ENCODE results near the gene NECTIN2.

Gene NECTIN2

DNA sequence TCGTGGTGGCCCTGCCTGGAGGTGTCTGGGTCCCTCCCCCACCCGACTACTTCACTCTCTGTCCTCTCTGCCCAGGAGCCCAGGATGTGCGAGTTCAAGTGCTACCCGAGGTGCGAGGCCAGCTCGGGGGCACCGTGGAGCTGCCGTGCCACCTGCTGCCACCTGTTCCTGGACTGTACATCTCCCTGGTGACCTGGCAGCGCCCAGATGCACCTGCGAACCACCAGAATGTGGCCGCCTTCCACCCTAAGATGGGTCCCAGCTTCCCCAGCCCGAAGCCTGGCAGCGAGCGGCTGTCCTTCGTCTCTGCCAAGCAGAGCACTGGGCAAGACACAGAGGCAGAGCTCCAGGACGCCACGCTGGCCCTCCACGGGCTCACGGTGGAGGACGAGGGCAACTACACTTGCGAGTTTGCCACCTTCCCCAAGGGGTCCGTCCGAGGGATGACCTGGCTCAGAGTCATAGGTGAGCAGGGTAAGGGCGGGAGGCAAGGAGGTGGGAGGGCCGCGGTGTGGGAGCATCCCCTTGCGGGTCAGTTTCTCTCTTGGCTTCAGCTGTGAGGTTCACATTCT, 19.2 kb downstream of the NECTIN2 start:
- Histone ChIP-seq H3K27ac (no peak overlapping the region), H3K4me2 (no peak overlapping the region), H3K4me1 (ENCODE audit: low read depth, poor library complexity, severe bottlenecking) (no peaks in the 10 kb centered on the region), H3K4me3 (IDR thresholded peaks at IDR 0.05; ENCODE audit: insufficient read depth, low read depth, low read length) (no peak overlapping the region), H2AFZ (ENCODE audit: low read depth) (no peak overlapping the region), H3K79me2 (ENCODE audit: insufficient read depth, low read depth) (no peaks in the 10 kb centered on the region), H3K9ac (no peak overlapping the region), H3K27me3 (ENCODE audit: insufficient read depth, low read depth) (no peaks in the 10 kb centered on the region), H4K20me1 (ENCODE audit: insufficient read depth) (no peaks in the 10 kb centered on the region), H3K36me3 (ENCODE audit: insufficient read depth) (no peaks in the 10 kb centered on the region)
- TF ChIP-seq, protein P1, sequence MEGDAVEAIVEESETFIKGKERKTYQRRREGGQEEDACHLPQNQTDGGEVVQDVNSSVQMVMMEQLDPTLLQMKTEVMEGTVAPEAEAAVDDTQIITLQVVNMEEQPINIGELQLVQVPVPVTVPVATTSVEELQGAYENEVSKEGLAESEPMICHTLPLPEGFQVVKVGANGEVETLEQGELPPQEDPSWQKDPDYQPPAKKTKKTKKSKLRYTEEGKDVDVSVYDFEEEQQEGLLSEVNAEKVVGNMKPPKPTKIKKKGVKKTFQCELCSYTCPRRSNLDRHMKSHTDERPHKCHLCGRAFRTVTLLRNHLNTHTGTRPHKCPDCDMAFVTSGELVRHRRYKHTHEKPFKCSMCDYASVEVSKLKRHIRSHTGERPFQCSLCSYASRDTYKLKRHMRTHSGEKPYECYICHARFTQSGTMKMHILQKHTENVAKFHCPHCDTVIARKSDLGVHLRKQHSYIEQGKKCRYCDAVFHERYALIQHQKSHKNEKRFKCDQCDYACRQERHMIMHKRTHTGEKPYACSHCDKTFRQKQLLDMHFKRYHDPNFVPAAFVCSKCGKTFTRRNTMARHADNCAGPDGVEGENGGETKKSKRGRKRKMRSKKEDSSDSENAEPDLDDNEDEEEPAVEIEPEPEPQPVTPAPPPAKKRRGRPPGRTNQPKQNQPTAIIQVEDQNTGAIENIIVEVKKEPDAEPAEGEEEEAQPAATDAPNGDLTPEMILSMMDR (conservative IDR thresholded peaks at IDR 0.05; ENCODE audit: low read depth, low read length), result no peak

DNA sequence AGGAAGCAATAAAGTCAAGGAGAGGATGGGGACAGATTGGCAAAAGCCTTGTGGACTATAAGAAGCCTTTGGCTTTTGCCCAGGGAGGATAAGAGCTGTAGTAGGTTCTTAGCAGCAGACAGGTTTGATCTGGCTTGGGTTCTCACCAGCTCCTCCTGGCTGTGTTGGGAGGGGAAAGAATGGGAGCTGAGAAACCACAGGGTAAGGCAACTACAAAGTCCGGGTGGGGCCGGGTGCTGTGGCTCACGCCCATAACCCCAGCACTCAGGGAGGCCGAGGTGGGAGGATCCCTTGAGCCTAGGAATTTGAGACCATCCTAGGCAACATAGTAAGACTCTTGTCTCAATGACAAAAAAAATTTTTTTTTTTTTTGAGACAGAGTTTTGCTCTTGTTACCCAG, 20.6 kb downstream of the NECTIN2 start:
- Histone ChIP-seq H3K4me2 (no peak overlapping the region), H3K9ac (no peak overlapping the region), H3K79me2 (ENCODE audit: insufficient read depth, low read depth) (no peaks in the 10 kb centered on the region), H3K4me3 (IDR thresholded peaks at IDR 0.05; ENCODE audit: insufficient read depth, low read depth, low read length) (no peak overlapping the region), H3K27ac (no peak overlapping the region), H3K27me3 (ENCODE audit: insufficient read depth, low read depth) (no peaks in the 10 kb centered on the region), H3K4me1 (ENCODE audit: low read depth, poor library complexity, severe bottlenecking) (no peaks in the 10 kb centered on the region), H4K20me1 (ENCODE audit: insufficient read depth) (no peaks in the 10 kb centered on the region), H3K36me3 (ENCODE audit: insufficient read depth) (no peaks in the 10 kb centered on the region), H2AFZ (ENCODE audit: low read depth) (no peak overlapping the region)
- TF ChIP-seq, protein P1 (conservative IDR thresholded peaks at IDR 0.05; ENCODE audit: low read depth, low read length), result no peak

DNA sequence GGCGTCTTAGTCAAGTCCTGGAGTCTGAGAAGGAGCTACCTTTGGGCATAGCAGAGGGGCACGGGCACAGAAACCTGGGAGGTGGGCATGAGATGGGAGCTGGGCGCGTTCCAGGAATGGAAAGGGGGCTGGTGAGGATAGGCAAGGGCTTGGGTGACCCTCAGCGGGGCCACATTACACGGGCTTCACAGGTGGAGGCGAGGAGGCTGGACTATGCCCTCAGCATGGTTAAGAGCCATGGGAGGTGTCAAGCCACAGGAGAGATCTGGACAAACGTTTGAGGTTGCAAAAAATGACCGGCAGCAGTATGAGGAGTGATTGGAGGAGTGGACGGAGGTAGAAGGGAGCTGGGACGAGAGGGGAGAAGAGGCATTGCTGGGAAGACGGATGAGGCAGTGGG, 21.5 kb downstream of the NECTIN2 start:
- Histone ChIP-seq H3K4me2 (no peak overlapping the region), H3K36me3 (ENCODE audit: insufficient read depth) (no peaks in the 10 kb centered on the region), H3K27me3 (ENCODE audit: insufficient read depth, low read depth) (no peaks in the 10 kb centered on the region), H4K20me1 (ENCODE audit: insufficient read depth) (no peaks in the 10 kb centered on the region), H3K4me1 (ENCODE audit: low read depth, poor library complexity, severe bottlenecking) (no peaks in the 10 kb centered on the region), H3K79me2 (ENCODE audit: insufficient read depth, low read depth) (no peaks in the 10 kb centered on the region), H3K27ac (no peak overlapping the region), H2AFZ (ENCODE audit: low read depth) (no peak overlapping the region), H3K9ac (no peak overlapping the region), H3K4me3 (IDR thresholded peaks at IDR 0.05; ENCODE audit: insufficient read depth, low read depth, low read length) (no peak overlapping the region)
- TF ChIP-seq, protein P1 (conservative IDR thresholded peaks at IDR 0.05; ENCODE audit: low read depth, low read length), result no peak

- no peak overlapping the region for H3K4me2 ChIP-seq
- no peak overlapping the region for H2AFZ ChIP-seq (ENCODE audit: low read depth)
- no peaks in the 10 kb centered on the region for H3K4me1 ChIP-seq (ENCODE audit: low read depth, poor library complexity, severe bottlenecking)
- no peaks in the 10 kb centered on the region for H3K79me2 ChIP-seq (ENCODE audit: insufficient read depth, low read depth)
- H3K27ac ChIP-seq, result no peak overlapping the region
- TF ChIP-seq, protein P1 (conservative IDR thresholded peaks at IDR 0.05; ENCODE audit: low read depth, low read length), result no peak
- no peaks in the 10 kb centered on the region for H3K36me3 ChIP-seq (ENCODE audit: insufficient read depth)
- H4K20me1 ChIP-seq (ENCODE audit: insufficient read depth), result no peaks in the 10 kb centered on the region
- H3K27me3 ChIP-seq (ENCODE audit: insufficient read depth, low read depth), result no peaks in the 10 kb centered on the region
- no peak overlapping the region for H3K4me3 ChIP-seq (IDR thresholded peaks at IDR 0.05; ENCODE audit: insufficient read depth, low read depth, low read length)
- no peak overlapping the region for H3K9ac ChIP-seq
Measured at GRCh38 chr19:44869733-44870470, 23.8 kb downstream of the NECTIN2 start.

All from KMS-11 (cell line).